Retinal pigment epithelial cell (primary cell): Measurements from ENCODE around the gene SLC20A1.

ENCODE experiments used
- DNase-seq: peaks from one replicate; pipeline ENCODE4 v3.0.0-alpha.2; 2010; ENCODE audit warnings: low read depth
- H3K4me3 ChIP-seq: 2 replicates; pipeline ENCODE4 v1.5.1; 2011; ENCODE audit warnings: mild to moderate bottlenecking, low read length, control low read depth, moderate library complexity
- TF ChIP-seq, protein P1 (sequence below): conservative IDR thresholded peaks from 2 replicates; pipeline ENCODE4 v1.5.1; 2011; ENCODE audit warnings: low read depth, low read length, control low read depth, inconsistent platforms

Gene SLC20A1

DNA sequence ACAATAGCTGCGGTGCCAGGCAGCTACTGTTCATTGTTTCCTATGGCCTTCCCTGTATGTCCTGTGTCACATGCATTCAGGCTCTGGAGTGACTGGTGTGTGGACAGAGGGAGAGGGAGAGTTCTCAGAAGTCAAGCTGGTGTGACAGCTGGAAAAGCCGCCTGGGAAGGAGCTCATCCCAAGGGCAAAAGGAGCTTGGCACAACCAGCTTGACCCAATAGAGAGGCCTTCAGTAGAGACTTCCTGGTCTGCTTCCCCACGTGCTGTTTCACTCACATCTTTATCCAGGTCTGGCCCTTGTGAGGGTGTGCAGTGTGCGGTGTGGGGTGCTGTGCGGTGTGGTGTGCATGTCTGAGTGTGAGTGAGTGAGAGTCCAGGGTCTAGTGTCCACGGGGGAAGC lies 64.0 kb downstream of the SLC20A1 start:
- no peak for DNase-seq
- TF ChIP-seq, protein P1, sequence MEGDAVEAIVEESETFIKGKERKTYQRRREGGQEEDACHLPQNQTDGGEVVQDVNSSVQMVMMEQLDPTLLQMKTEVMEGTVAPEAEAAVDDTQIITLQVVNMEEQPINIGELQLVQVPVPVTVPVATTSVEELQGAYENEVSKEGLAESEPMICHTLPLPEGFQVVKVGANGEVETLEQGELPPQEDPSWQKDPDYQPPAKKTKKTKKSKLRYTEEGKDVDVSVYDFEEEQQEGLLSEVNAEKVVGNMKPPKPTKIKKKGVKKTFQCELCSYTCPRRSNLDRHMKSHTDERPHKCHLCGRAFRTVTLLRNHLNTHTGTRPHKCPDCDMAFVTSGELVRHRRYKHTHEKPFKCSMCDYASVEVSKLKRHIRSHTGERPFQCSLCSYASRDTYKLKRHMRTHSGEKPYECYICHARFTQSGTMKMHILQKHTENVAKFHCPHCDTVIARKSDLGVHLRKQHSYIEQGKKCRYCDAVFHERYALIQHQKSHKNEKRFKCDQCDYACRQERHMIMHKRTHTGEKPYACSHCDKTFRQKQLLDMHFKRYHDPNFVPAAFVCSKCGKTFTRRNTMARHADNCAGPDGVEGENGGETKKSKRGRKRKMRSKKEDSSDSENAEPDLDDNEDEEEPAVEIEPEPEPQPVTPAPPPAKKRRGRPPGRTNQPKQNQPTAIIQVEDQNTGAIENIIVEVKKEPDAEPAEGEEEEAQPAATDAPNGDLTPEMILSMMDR = no peak
- H3K4me3 ChIP-seq = no peak overlapping the region

GRCh38 chr2:112710956-112711750 lies 65.4 kb downstream of the SLC20A1 start:
- TF ChIP-seq, protein P1 = no peak
- DNase-seq = no peak
- H3K4me3 ChIP-seq = no peak overlapping the region

DNA sequence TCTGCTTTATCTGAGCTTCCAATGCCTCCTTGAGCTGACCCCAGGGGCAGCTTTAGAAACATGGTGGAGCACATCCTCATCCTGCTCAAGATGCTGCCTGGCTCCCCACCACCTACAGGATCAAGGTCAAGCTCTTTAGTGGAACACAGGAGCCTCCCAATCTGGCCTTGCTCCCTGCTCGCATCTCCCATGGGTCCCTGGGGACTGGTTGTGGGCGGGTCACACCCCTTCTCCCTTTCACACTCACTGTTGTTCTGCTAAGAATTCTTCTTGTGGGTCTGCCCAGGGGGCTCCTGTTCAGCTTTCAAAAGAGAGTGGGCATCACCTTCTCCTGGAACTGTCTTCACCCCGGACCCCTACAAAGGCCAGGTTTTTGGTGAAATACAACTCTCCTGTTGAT lies 66.7 kb downstream of the SLC20A1 start:
- DNase-seq = no peak
- TF ChIP-seq, protein P1 = no peak
- no peak overlapping the region for H3K4me3 ChIP-seq

DNA sequence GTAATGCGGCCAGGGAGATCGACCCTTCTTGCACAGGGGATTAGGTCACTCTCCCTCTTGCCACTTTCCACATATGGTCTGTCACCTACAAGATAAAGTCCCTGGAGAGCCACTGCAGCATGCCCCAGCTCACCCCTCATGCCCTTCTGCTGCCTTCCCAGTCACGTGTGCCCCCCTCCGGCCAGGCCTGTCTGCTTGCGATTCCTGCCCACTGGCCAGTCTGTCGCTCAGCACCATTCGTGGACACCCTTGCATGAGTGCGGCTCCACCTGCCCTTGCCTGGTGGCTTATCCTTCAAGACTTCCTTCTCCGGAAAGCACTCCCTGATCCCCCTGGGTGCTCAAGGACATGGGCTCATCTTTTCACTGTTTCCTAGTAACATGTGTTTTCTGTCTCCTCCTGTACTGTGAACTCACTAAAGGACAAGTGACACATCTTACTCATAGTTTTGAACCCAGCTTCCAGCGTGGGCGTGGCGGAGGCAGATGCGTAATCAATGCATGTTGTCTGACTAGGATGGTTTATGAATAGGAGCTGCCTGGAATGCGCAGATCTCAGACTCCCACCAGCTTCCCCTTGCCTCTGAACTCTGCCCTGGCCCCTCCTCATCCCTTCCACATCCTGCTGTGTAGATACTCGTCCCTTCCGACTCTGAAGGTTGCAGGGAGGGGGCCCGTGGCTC lies 67.3 kb downstream of the SLC20A1 start:
- DNase-seq = no peak
- TF ChIP-seq, protein P1 = no peak
- no peak overlapping the region for H3K4me3 ChIP-seq
